Stomach (tissue), 9 donors: ENCODE results near the gene LRRC49. TPM values are rescaled to one million over a fixed set of nuclear protein-coding genes. Genes with fewer than 3 reads are reported as not detected.

Experiments used
- DNase-seq, 2 donors: peaks; one replicate each; pipeline versions ENCODE4 v3.0.0 to v3.0.0-alpha.2; 2013 to 2019
- H3K27ac ChIP-seq, 5 donors: fragments of 200-600 bp in 4 of 5; sonication (generic) in 4 of 5; one replicate each; pipeline ENCODE4 v1.5.1; 2013 to 2019; ENCODE audit warnings: mild to moderate bottlenecking in 1 of 5, moderate library complexity in 1 of 5
- H3K27me3 ChIP-seq, 3 donors: fragments of 200-600 bp; sonication (generic); one replicate each; pipeline ENCODE4 v1.5.1; 2017 to 2019; ENCODE audit warnings: mixed run types in 1 of 3
- H3K36me3 ChIP-seq, 4 donors: fragments of 200-600 bp; sonication (generic); 1 replicate in 3 of 4; 2 replicates in 1 of 4; pipeline ENCODE4 v1.5.1; 2016 to 2019
- H3K4me1 ChIP-seq, 4 donors: fragments of 200-600 bp; sonication (generic); one replicate each; pipeline ENCODE4 v1.5.1; 2016 to 2019
- H3K4me3 ChIP-seq, 4 donors: fragments of 200-600 bp; sonication (generic) in 3 of 4; one replicate each; pipeline ENCODE4 v1.5.1; 2016 to 2019; ENCODE audit warnings: mild to moderate bottlenecking in 1 of 4
- H3K9me3 ChIP-seq, 4 donors: fragments of 200-600 bp; sonication (generic); one replicate each; pipeline ENCODE4 v1.5.1; 2016 to 2019
- EP300 ChIP-seq: sonication (generic); formaldehyde crosslinking; IDR thresholded peaks from one replicate; pipeline ENCODE4 v1.6.1; 2017; ENCODE audit warnings: antibody characterized with exemption
- POLR2A ChIP-seq, 4 donors: fragments of 450-650 bp; IDR thresholded peaks; one replicate each; pipeline ENCODE4 v1.6.1; 2016; ENCODE audit warnings: antibody characterized with exemption in 4 of 4, control low read depth in 2 of 4, mild to moderate bottlenecking in 1 of 4, moderate library complexity in 1 of 4
- POLR2AphosphoS5 ChIP-seq, 3 donors: sonication (generic); formaldehyde crosslinking; IDR thresholded peaks; one replicate each; pipeline ENCODE4 v1.6.1; 2016; ENCODE audit warnings: antibody characterized with exemption in 3 of 3
- WGBS, 5 donors: extraction: QIAGEN DNeasy Blood & Tissue Kit in 3 of 5; methylation state at CpG; one replicate each; pipeline versions ENCODE4 v1.1.5 to v1.1.7; 2013 to 2018; 5-methylcytosine and 5-hydroxymethylcytosine counted together
- intact Hi-C: fragments of 100-400 bp; cut with DNase I; formaldehyde crosslinking; loops from one replicate; pipeline ENCODE4 v1.15.1; 2023; ENCODE audit warnings: low total_unique reads
- polyA plus RNA-seq, 3 donors: library from polyadenylated mRNA; stranded (reverse); fragments of 200-250 nt; gene quantifications; one replicate each; pipeline ENCODE4 v1.2.3, GENCODE V29; 2013
- total RNA-seq, 5 donors: library from RNA; depleted of rRNA; stranded (reverse); fragments of >200 nt; gene quantifications; one replicate each; pipeline versions ENCODE4 v1.1.0 to v1.2.3, GENCODE V29; 2014 to 2016
- TF ChIP-seq, protein P1 (sequence below), 7 experiments: fragments of 450-650 bp in 4 of 7; fragments of 200-600 bp in 3 of 7; sonication (generic) in 3 of 7; IDR thresholded peaks; one replicate each; pipeline ENCODE4 v1.5.1; 2016 to 2019; ENCODE audit warnings: antibody characterized with exemption in 7 of 7, control low read depth in 2 of 7, mild to moderate bottlenecking in 1 of 7
- donor health status: healthy with polysubstance abuse.
- donor health status: Bipolar disorder and iron deficiency.
- donor health status: healthy.

The LRRC49 gene
- total and polyA plus RNA-seq, 8 donors, result 0.87 to 63.8 (median 7.2) TPM

DNA sequence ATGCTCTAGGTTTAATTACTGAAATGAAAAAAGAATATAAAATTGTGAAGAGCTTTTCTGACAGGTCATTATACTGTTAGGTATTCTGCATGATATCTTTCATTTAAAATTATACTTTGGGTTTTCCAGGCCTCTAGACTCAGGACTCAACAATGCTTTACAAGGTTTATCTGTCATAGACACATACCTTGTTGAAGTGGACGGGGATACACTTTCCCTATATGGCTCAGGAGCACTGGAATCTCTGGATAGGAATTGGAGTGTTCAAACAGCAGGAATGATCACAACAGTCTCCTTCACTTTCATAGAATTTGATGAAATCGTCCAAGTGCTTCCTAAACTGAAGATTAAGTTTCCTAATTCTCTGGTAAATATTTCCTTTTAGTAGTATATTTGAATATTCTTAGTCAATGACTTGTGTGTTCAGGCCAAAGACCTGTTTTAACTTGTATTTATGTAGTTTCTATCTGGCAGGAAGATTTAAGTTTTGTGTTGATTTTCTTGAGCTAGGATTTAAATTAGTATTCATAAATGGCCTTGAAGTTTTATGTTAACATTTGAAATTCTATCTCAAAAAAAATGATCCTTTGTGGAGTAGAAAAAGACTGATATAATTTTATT is 115.7 kb downstream of the LRRC49 start:
- Histone ChIP-seq H3K9me3 (no peaks in the 10 kb centered on the region), H3K4me1 (no peaks in the 10 kb centered on the region), H3K27me3 (no peaks in the 10 kb centered on the region), H3K4me3 (no peak overlapping the region), H3K36me3 (no peaks in the 10 kb centered on the region), H3K27ac (no peak overlapping the region)
- TF ChIP-seq POLR2A (IDR thresholded peaks at IDR 0.05) (no peak), POLR2AphosphoS5 (IDR thresholded peaks at IDR 0.05) (no peak), EP300 (no peak)
- TF ChIP-seq, protein P1, sequence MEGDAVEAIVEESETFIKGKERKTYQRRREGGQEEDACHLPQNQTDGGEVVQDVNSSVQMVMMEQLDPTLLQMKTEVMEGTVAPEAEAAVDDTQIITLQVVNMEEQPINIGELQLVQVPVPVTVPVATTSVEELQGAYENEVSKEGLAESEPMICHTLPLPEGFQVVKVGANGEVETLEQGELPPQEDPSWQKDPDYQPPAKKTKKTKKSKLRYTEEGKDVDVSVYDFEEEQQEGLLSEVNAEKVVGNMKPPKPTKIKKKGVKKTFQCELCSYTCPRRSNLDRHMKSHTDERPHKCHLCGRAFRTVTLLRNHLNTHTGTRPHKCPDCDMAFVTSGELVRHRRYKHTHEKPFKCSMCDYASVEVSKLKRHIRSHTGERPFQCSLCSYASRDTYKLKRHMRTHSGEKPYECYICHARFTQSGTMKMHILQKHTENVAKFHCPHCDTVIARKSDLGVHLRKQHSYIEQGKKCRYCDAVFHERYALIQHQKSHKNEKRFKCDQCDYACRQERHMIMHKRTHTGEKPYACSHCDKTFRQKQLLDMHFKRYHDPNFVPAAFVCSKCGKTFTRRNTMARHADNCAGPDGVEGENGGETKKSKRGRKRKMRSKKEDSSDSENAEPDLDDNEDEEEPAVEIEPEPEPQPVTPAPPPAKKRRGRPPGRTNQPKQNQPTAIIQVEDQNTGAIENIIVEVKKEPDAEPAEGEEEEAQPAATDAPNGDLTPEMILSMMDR (IDR thresholded peaks at IDR 0.05), result no peak
- no peak for DNase-seq
- intact Hi-C loops, result no loop called here
- 42 to 61% (median 57%) methylated on average over 2 of the region's 2 CpGs for WGBS, 5 donors

- TF ChIP-seq POLR2AphosphoS5 (IDR thresholded peaks at IDR 0.05), result no peak
- TF ChIP-seq EP300, result no peak
Observed at GRCh38 chr15:71010472-71010871, 117.8 kb downstream of the LRRC49 start.

GRCh38 chr15:71010997-71011396 is 118.4 kb downstream of the LRRC49 start:
- Histone ChIP-seq H3K27ac (no peak overlapping the region), H3K9me3 (no peaks in the 10 kb centered on the region), H3K4me1 (no peaks in the 10 kb centered on the region), H3K4me3 (no peak overlapping the region), H3K36me3 (no peaks in the 10 kb centered on the region), H3K27me3 (no peaks in the 10 kb centered on the region)
- no peak for DNase-seq
- TF ChIP-seq EP300 (no peak), POLR2AphosphoS5 (IDR thresholded peaks at IDR 0.05) (no peak), POLR2A (IDR thresholded peaks at IDR 0.05) (no peak)
- TF ChIP-seq, protein P1 (IDR thresholded peaks at IDR 0.05), result no peak
- intact Hi-C loops, result no loop called here
- 69 to 83% (median 74%) methylated on average over 2 of the region's 2 CpGs for WGBS, 5 donors

More at GRCh38 chr15:71010472-71010871, 117.8 kb downstream of the LRRC49 start:
- no peaks in the 10 kb centered on the region for H3K4me1 ChIP-seq
- H3K27ac ChIP-seq, result no peak overlapping the region
- no peaks in the 10 kb centered on the region for H3K27me3 ChIP-seq
- no peak for DNase-seq
- no peaks in the 10 kb centered on the region for H3K36me3 ChIP-seq
- intact Hi-C loops, result no loop called here
- H3K9me3 ChIP-seq, result no peaks in the 10 kb centered on the region
- H3K4me3 ChIP-seq, result no peak overlapping the region

DNA sequence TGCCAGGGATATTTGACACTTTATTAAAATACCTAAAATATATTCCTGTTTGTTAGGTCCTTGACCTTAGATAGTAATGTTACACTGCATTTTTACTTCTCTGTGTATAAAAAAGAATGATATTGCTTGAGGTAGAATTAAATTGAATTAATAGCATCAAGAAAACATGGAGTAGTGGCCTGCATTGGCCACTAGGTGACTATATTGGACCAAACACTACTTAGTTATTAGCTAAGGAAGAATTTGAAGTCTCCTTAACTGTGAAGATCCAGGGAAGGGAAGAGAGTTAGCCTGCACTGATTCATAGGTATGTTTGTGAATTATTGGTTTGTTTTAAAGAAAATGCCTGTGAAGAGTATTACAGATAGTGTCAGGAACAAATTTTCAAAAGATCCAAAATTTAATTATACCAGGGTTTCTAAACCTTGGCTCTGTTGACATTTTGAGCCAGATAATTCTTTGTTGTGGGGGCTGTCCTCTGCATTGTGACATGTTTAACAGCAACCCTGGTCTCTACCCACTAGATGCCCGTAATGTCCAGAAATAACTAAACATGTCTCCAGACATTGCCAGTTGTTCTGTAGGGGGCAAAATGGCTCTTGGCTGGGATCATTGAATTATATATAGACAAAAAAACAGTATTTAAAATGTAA is 119.0 kb downstream of the LRRC49 start:
- WGBS, 5 donors, result 60 to 97% (median 70%) methylated on average over 1 of the region's 1 CpG
- Histone ChIP-seq H3K36me3 (no peaks in the 10 kb centered on the region), H3K4me3 (no peak overlapping the region), H3K27me3 (no peaks in the 10 kb centered on the region), H3K4me1 (no peaks in the 10 kb centered on the region), H3K27ac (no peak overlapping the region), H3K9me3 (no peaks in the 10 kb centered on the region)
- peak in 1 of 2 donors; percentile 61 for DNase-seq
- intact Hi-C loops, result no loop called here
- TF ChIP-seq, protein P1 (IDR thresholded peaks at IDR 0.05), result peak in 5 of 7 experiments; percentile 57 to 75 (median 71)
- TF ChIP-seq EP300, result no peak

- H3K4me3 ChIP-seq, result no peak overlapping the region
- no peaks in the 10 kb centered on the region for H3K4me1 ChIP-seq
- intact Hi-C loops, result no loop called here
- no peak overlapping the region for H3K27ac ChIP-seq
- no peaks in the 10 kb centered on the region for H3K27me3 ChIP-seq
- TF ChIP-seq EP300, result no peak
- TF ChIP-seq POLR2AphosphoS5 (IDR thresholded peaks at IDR 0.05), result no peak
- TF ChIP-seq, protein P1 (IDR thresholded peaks at IDR 0.05), result no peak
- no peak for TF ChIP-seq POLR2A (IDR thresholded peaks at IDR 0.05)
- WGBS, 5 donors, result 77 to 94% (median 90%) methylated on average over 2 of the region's 2 CpGs
- no peaks in the 10 kb centered on the region for H3K36me3 ChIP-seq
- no peaks in the 10 kb centered on the region for H3K9me3 ChIP-seq
- DNase-seq, result no peak
Observed at GRCh38 chr15:71013446-71013845, 120.8 kb downstream of the LRRC49 start.
